Mucosa of descending colon (tissue), 3 donors: ENCODE measurements around the gene CEP44. TPM values are rescaled to one million over a fixed set of nuclear protein-coding genes. Genes with fewer than 3 reads are reported as not detected.
"Not testable (repeated sequence)": the region's sequence is repeated elsewhere in the genome, so short reads cannot be mapped to it uniquely, and the experiment has no call there.

ENCODE experiments used
- ATAC-seq: fragments of 200-7000 bp; cut with Tn5 transposase; one replicate; pipeline ENCODE4 v1.9.1; 2020; ENCODE audit warnings: mild to moderate bottlenecking, moderate library complexity
- DNase-seq, 3 donors: peaks; one replicate each; pipeline ENCODE4 v3.0.0-alpha.2; 2020
- H3K36me3 ChIP-seq: fragments of 200-600 bp; one replicate; pipeline ENCODE4 v1.8.0; 2021; ENCODE audit warnings: low read depth, mild to moderate bottlenecking
- H3K4me1 ChIP-seq: fragments of 200-600 bp; one replicate; pipeline ENCODE4 v1.8.0; 2021; ENCODE audit warnings: low read depth, mild to moderate bottlenecking
- H3K4me3 ChIP-seq: fragments of 200-600 bp; one replicate; pipeline ENCODE4 v1.8.0; 2021; ENCODE audit warnings: mild to moderate bottlenecking
- H3K9me3 ChIP-seq: fragments of 200-600 bp; one replicate; pipeline ENCODE4 v1.8.0; 2021; ENCODE audit warnings: mild to moderate bottlenecking
- intact Hi-C, 2 donors: fragments of 100-400 bp; cut with DNase I in 1 of 2; cut with micrococcal nuclease in 1 of 2; formaldehyde crosslinking; loops; one replicate each; pipeline versions ENCODE4 v1.11.0 to v1.11.1; 2022; cut with DNase I, micrococcal nuclease
- total RNA-seq, 3 donors: library from RNA; stranded (reverse); fragmentation: NEBNext Ultra II Directional in 2 of 3; extraction: Animal tissue kit (Norgen Biotek cat#: 25700) in 2 of 3; gene quantifications; one replicate each; pipeline versions ENCODE4 v1.2.1 to v1.2.4, GENCODE V29; 2021 to 2023
- TF ChIP-seq, protein P1 (sequence below): fragments of 200-600 bp; IDR thresholded peaks from one replicate; pipeline ENCODE4 v1.8.0; 2022; ENCODE audit warnings: antibody characterized with exemption, mild to moderate bottlenecking
- donor health status: DM: no; HTN: no; CAD: no; lungs with moderate emphysema.
- donor health status: DM: no; HTN: no; CAD: no.
- donor health status: DM: no; HTN: yes; CAD: no.

The CEP44 gene
- total RNA-seq, 3 donors from 2014 or later, result 13.7 to 28.7 (median 14.7) TPM

DNA sequence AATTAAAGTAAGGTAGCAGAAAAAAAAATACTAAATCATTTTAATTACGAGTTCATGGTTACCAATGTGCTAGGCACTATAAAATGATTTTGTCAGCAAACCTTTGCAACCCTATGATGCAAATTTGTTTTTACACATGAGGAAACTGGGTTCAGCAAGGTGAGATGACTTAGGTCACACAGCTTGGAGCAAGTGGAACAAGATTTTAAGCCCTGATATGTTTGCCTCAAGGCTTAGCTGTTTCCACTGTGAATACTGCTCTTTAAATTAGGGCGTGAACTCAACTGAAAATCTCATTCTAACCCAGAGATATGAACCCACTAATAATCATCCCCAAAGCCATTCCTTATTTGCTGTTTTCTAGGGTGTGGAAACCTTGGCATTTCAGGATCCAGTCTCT, 86.3 kb downstream of the CEP44 start:
- Histone ChIP-seq H3K36me3 (no peaks in the 10 kb centered on the region), H3K9me3 (peaks cover 5% of the 10 kb centered on the region), H3K4me1 (no peaks in the 10 kb centered on the region), H3K4me3 (no peak overlapping the region)
- intact Hi-C loops, result loop anchor here in 1 of 2 donors (5.0 kb wide), 1 partner anchor 262 kb away; no protein-coding TSS in a partner anchor
- ATAC-seq, result no peak
- DNase-seq, result no peak
- TF ChIP-seq, protein P1, sequence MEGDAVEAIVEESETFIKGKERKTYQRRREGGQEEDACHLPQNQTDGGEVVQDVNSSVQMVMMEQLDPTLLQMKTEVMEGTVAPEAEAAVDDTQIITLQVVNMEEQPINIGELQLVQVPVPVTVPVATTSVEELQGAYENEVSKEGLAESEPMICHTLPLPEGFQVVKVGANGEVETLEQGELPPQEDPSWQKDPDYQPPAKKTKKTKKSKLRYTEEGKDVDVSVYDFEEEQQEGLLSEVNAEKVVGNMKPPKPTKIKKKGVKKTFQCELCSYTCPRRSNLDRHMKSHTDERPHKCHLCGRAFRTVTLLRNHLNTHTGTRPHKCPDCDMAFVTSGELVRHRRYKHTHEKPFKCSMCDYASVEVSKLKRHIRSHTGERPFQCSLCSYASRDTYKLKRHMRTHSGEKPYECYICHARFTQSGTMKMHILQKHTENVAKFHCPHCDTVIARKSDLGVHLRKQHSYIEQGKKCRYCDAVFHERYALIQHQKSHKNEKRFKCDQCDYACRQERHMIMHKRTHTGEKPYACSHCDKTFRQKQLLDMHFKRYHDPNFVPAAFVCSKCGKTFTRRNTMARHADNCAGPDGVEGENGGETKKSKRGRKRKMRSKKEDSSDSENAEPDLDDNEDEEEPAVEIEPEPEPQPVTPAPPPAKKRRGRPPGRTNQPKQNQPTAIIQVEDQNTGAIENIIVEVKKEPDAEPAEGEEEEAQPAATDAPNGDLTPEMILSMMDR, result no peak

DNA sequence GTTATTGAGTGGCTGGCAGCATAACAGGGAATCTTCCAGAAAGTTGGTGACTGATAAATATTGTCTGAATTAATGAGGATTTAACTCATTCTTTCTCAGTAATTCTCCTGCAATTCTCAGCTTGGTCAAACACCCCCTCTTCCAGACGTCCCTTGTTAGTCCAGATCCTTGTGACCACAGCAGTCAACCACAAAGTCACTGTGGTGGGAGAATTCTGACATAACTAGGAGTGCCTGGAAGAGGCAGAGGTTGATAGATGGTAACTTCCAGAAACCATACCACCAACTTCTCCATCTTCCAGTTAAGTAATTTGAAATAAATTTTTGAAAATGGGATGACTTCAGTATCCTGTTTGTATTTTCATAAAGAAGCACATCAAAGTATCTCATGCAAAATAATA, 90.1 kb downstream of the CEP44 start:
- DNase-seq (no peak), ATAC-seq (no peak)
- TF ChIP-seq, protein P1, result no peak
- H3K4me1 ChIP-seq, result no peaks in the 10 kb centered on the region
- intact Hi-C loops, result no loop called here
- H3K4me3 ChIP-seq, result no peak overlapping the region
- H3K9me3 ChIP-seq, result no peaks in the 10 kb centered on the region
- H3K36me3 ChIP-seq, result no peaks in the 10 kb centered on the region

DNA sequence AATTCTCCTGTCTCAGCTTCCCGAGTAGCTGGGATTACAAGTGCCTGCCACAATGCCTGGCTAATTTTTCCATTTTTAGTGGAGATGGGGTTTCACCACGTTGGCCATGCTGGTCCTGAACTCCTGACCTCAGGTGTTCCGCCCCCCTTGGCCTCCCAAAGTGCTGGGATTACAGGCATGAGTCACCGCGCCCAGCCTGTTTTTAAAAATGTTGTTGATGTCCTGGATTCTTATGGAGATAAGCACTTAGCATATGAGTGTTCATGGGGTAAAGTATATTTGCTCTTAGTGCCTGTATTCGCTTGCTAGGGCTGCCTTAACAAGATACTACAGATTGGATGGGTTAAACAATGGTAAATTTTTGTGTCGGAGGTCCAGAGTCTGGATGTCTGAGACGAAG, 91.7 kb downstream of the CEP44 start:
- Histone ChIP-seq H3K4me1 (no peaks in the 10 kb centered on the region), H3K4me3 (no peak overlapping the region), H3K36me3 (no peaks in the 10 kb centered on the region), H3K9me3 (no peaks in the 10 kb centered on the region)
- ATAC-seq (no peak), DNase-seq (no peak)
- TF ChIP-seq, protein P1, result no peak
- intact Hi-C loops, result no loop called here

DNA sequence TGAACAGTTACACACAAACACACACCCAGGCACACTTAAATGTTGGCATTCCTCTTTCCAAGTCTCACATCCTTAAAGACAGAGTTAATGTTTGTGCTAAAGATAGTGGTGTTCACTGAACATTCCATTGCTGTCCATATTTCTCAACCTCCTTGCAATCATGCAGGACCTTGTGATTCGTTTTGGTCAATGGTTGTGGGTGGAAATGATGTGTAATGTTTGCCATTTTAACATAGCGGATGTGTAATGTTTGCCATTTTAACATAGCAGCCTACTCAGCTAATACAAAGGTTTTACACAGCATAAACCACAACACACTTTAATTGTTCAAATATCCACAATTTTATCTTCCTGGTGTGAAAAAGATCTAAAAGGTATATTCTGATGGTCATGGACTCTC, 93.9 kb downstream of the CEP44 start:
- Histone ChIP-seq H3K4me1 (no peaks in the 10 kb centered on the region), H3K36me3 (no peaks in the 10 kb centered on the region), H3K4me3 (no peak overlapping the region), H3K9me3 (no peaks in the 10 kb centered on the region)
- TF ChIP-seq, protein P1, result no peak
- ATAC-seq (no peak), DNase-seq (no peak)
- intact Hi-C loops, result no loop called here

DNA sequence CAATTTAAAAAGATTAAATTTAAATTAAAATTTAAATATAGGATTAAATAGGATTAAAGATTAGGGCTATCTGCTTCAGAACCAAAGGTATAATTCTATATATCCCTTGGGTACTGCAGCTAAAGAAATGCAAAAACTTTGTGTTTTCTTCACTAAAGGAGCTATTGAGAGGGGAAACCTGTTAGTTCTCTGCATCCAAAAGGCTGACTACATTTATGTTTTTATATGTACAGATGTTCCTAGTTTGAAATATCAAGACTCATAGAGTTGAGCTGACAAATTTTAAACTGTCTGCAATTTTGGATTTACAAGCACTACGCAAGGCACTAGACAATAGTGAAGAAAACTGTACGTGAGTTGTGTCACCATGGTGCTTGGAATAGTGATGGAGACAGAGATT, 95.2 kb downstream of the CEP44 start:
- TF ChIP-seq, protein P1, result no peak
- intact Hi-C loops, result no loop called here
- DNase-seq, result no peak
- H3K4me3 ChIP-seq, result no peak overlapping the region
- no peaks in the 10 kb centered on the region for H3K36me3 ChIP-seq
- H3K9me3 ChIP-seq, result no peaks in the 10 kb centered on the region
- ATAC-seq, result no peak
- H3K4me1 ChIP-seq, result no peaks in the 10 kb centered on the region

DNA sequence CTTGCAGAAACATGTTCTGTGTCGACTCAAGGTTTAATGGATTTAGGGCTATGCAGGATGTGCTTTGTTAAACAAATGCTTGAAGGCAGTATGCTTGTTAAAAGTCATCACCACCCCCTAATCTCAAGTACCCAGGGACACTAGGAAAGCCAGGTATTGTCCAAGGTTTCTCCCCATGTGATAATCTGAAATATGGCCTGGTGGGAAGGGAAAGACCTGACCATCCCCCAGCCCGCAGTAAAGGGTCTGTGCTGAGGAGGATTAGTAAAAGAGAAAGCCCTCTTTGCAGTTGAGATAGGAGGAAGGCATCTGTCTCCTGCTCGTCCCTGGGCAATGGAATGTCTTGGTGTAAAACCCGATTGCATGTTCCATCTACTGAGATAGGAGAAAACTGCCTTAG, 96.5 kb downstream of the CEP44 start:
- H3K4me1 ChIP-seq, H3K9me3 ChIP-seq, intact Hi-C loops, H3K36me3 ChIP-seq, DNase-seq, H3K4me3 ChIP-seq, ATAC-seq: not testable (repeated sequence)
